Immature natural killer cell (primary cell): ENCODE results near the gene DNAH2. TPM values are rescaled to one million over a fixed set of nuclear protein-coding genes. Genes with fewer than 3 reads are reported as not detected.

Experiments used
- DNase-seq, 3 donors: peaks; one replicate each; pipeline ENCODE4 v3.0.0; 2022; ENCODE audit warnings: mixed read lengths in 1 of 3
- H3K27ac Mint-ChIP-seq, 6 donors: one replicate each; pipeline ENCODE4 v1.8.0; 2020; ENCODE audit warnings: mixed read lengths in 6 of 6, mild to moderate bottlenecking in 5 of 6, inconsistent platforms in 4 of 6, moderate library complexity in 3 of 6
- H3K27me3 Mint-ChIP-seq, 3 donors: one replicate each; pipeline ENCODE4 v1.8.0; 2020 to 2021; ENCODE audit warnings: low read depth in 3 of 3, mild to moderate bottlenecking in 3 of 3, mixed read lengths in 3 of 3, moderate library complexity in 3 of 3, inconsistent platforms in 1 of 3
- H3K36me3 Mint-ChIP-seq, 3 donors: one replicate each; pipeline ENCODE4 v1.8.0; 2020; ENCODE audit warnings: mixed read lengths in 3 of 3, inconsistent platforms in 2 of 3, mild to moderate bottlenecking in 2 of 3
- H3K4me1 Mint-ChIP-seq, 2 donors: one replicate each; pipeline ENCODE4 v1.8.0; 2020; ENCODE audit warnings: inconsistent platforms in 2 of 2, mild to moderate bottlenecking in 2 of 2, mixed read lengths in 2 of 2, moderate library complexity in 1 of 2
- H3K4me3 Mint-ChIP-seq, 5 donors: one replicate each; pipeline ENCODE4 v1.8.0; 2020; ENCODE audit warnings: mild to moderate bottlenecking in 5 of 5, mixed read lengths in 5 of 5, inconsistent platforms in 3 of 5, moderate library complexity in 3 of 5
- H3K9me3 Mint-ChIP-seq, 6 donors: one replicate each; pipeline ENCODE4 v1.8.0; 2020; ENCODE audit warnings: mild to moderate bottlenecking in 6 of 6, mixed read lengths in 6 of 6, inconsistent platforms in 4 of 6, moderate library complexity in 3 of 6
- polyA plus RNA-seq, 3 donors: library from polyadenylated mRNA; unstranded; fragments of 300-500 nt; fragmentation: Illumina TruSeq; gene quantifications; one replicate each; pipeline ENCODE4 v1.2.3, GENCODE V29; 2021

DNAH2 gene
- polyA plus RNA-seq, 3 donors from 2014 or later, result 0.26 TPM; not detected in 2

GRCh38 chr17:7748076-7748775 is 30.7 kb downstream of the DNAH2 start:
- Mint-ChIP-seq H3K27me3 (peaks cover 0 to 2% (median 2%) of the 10 kb centered on the region in 3 donors), H3K9me3 (peaks cover 0 to 1% (median 0%) of the 10 kb centered on the region in 6 donors), H3K27ac (no peak overlapping the region), H3K36me3 (no peaks in the 10 kb centered on the region), H3K4me1 (no peaks in the 10 kb centered on the region), H3K4me3 (no peak overlapping the region)
- no peak for DNase-seq

DNA sequence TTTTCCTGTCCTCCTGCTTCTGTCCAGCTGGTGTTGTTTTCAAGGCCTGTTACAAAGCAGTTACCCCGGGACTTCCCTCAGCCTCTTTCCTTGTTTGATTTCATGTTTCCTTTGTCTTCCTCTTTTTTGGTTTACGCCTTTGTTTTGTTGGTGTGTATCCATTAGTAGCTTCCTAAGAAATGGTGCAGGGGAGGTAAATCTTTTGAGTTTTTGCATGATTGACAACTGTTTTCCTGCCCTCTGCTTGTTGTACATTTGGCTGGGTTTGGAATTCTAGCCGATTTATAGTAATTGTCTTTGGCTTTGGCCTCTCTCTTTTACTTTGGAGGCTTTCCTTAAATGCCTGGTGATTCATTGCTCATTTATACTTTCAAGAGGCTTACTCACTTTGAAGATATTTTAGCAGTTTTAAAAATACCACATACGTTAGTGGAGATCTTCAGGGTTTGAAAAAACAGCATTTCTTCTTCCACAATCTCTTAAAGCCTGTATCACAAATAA is 32.8 kb downstream of the DNAH2 start:
- peaks cover 0 to 11% (median 7%) of the 10 kb centered on the region in 3 donors for H3K27me3 Mint-ChIP-seq
- no peak overlapping the region for H3K27ac Mint-ChIP-seq
- no peak overlapping the region for H3K4me3 Mint-ChIP-seq
- H3K4me1 Mint-ChIP-seq, result no peaks in the 10 kb centered on the region
- H3K9me3 Mint-ChIP-seq, result no peaks in the 10 kb centered on the region
- no peak for DNase-seq
- no peaks in the 10 kb centered on the region for H3K36me3 Mint-ChIP-seq

- no peaks in the 10 kb centered on the region for H3K36me3 Mint-ChIP-seq
- H3K27ac Mint-ChIP-seq, result no peak overlapping the region
- peaks cover 0 to 13% (median 7%) of the 10 kb centered on the region in 3 donors for H3K27me3 Mint-ChIP-seq
- no peak overlapping the region for H3K4me3 Mint-ChIP-seq
- H3K4me1 Mint-ChIP-seq, result no peaks in the 10 kb centered on the region
- DNase-seq, result no peak
- H3K9me3 Mint-ChIP-seq, result no peaks in the 10 kb centered on the region
Measured at GRCh38 chr17:7754656-7755055, 37.1 kb downstream of the DNAH2 start.

DNA sequence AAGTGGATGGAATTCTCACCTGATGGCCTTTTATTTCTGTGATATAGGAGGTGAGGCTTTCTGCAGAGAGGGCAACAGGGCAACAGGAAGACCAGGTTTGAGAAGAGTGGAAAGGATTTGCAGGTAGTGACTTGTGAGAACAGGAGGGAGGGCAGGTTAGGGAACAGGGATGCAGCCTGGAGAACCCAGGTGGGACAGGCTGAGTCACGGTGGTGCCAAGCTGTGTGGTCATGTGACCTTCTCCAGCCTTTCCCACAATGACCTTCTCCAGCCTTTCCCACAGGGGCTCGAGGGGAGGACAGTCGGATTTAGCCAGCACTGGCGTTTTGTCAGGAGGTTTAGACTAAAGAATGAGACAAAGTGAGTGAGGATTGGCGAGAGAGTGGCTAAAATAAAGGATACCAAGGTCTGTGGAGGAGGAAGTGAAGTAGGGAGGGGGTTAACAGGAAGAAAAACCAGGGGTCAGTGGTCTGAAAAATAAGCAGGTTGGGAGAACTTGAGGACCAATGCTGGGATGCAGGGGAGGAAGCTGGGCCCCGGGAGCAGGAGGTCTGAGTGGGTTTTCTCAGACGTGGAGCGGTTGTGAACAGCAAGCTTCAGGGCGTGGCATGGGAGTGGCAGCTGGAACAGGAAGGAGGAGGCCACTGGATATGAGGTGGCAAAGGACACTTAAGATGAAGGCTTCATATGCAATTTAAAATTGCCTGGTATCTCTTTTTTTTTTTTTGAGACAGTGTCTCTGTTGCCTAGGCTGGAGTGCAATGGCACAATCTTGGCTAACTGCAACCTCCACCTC is 37.7 kb downstream of the DNAH2 start:
- Mint-ChIP-seq H3K27ac (no peak overlapping the region), H3K36me3 (no peaks in the 10 kb centered on the region), H3K9me3 (no peaks in the 10 kb centered on the region), H3K4me3 (no peak overlapping the region), H3K4me1 (no peaks in the 10 kb centered on the region), H3K27me3 (peaks cover 0 to 13% (median 7%) of the 10 kb centered on the region in 3 donors)
- no peak for DNase-seq

- Mint-ChIP-seq H3K27me3 (peaks cover 0 to 13% (median 7%) of the 10 kb centered on the region in 3 donors), H3K9me3 (no peaks in the 10 kb centered on the region), H3K4me1 (no peaks in the 10 kb centered on the region), H3K36me3 (no peaks in the 10 kb centered on the region), H3K27ac (no peak overlapping the region), H3K4me3 (no peak overlapping the region)
- DNase-seq, result no peak
Measured at GRCh38 chr17:7756968-7757367, 39.4 kb downstream of the DNAH2 start.

GRCh38 chr17:7763919-7764318 is 46.4 kb downstream of the DNAH2 start:
- H3K36me3 Mint-ChIP-seq, result no peaks in the 10 kb centered on the region
- H3K9me3 Mint-ChIP-seq, result no peaks in the 10 kb centered on the region
- peaks cover 2 to 7% (median 5%) of the 10 kb centered on the region in 3 donors for H3K27me3 Mint-ChIP-seq
- H3K4me1 Mint-ChIP-seq, result no peaks in the 10 kb centered on the region
- no peak overlapping the region for H3K27ac Mint-ChIP-seq
- DNase-seq, result no peak
- H3K4me3 Mint-ChIP-seq, result no peak overlapping the region

GRCh38 chr17:7767004-7767403 is 49.5 kb downstream of the DNAH2 start:
- Mint-ChIP-seq H3K9me3 (no peaks in the 10 kb centered on the region), H3K27ac (no peak overlapping the region), H3K4me3 (no peak overlapping the region), H3K36me3 (no peaks in the 10 kb centered on the region), H3K4me1 (no peaks in the 10 kb centered on the region), H3K27me3 (peaks cover 5 to 13% (median 12%) of the 10 kb centered on the region in 3 donors)
- no peak for DNase-seq

DNA sequence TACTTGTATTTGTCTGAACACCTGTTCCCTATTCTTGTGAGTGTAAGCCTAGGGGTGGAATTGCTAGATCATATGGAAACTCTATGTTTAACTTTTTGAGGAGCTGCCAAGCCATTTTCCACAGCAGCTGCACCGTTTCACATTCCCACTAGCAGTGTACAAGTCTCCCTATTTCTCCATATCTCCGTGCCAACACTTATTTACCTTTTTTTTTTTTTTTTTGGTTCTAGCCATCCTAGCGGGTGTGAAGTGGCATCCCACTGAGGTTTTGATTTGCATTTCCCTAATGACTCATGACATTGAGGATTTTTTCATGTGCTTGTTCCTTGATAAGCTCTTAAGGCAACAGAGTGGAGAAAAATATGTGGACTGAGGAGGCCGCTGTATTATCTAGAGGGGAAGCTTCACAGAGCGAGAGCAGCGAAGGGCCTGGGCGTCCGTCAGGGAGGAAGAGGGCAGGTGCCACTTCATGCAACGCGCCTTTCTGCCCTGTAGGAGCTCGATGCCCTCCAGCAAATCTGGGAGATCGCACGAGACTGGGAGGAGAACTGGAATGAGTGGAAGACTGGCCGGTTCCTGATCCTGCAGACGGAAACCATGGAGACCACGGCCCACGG is 50.0 kb downstream of the DNAH2 start:
- H3K4me1 Mint-ChIP-seq, result no peaks in the 10 kb centered on the region
- no peaks in the 10 kb centered on the region for H3K36me3 Mint-ChIP-seq
- H3K4me3 Mint-ChIP-seq, result no peak overlapping the region
- H3K9me3 Mint-ChIP-seq, result no peaks in the 10 kb centered on the region
- no peak overlapping the region for H3K27ac Mint-ChIP-seq
- DNase-seq, result no peak
- H3K27me3 Mint-ChIP-seq, result peaks cover 7 to 16% (median 12%) of the 10 kb centered on the region in 3 donors

- no peak overlapping the region for H3K4me3 Mint-ChIP-seq
- H3K27me3 Mint-ChIP-seq, result peaks cover 5 to 14% (median 13%) of the 10 kb centered on the region in 3 donors
- no peak for DNase-seq
- no peaks in the 10 kb centered on the region for H3K36me3 Mint-ChIP-seq
- no peaks in the 10 kb centered on the region for H3K9me3 Mint-ChIP-seq
- no peaks in the 10 kb centered on the region for H3K4me1 Mint-ChIP-seq
- no peak overlapping the region for H3K27ac Mint-ChIP-seq
Measured at GRCh38 chr17:7769854-7770253, 52.3 kb downstream of the DNAH2 start.

DNA sequence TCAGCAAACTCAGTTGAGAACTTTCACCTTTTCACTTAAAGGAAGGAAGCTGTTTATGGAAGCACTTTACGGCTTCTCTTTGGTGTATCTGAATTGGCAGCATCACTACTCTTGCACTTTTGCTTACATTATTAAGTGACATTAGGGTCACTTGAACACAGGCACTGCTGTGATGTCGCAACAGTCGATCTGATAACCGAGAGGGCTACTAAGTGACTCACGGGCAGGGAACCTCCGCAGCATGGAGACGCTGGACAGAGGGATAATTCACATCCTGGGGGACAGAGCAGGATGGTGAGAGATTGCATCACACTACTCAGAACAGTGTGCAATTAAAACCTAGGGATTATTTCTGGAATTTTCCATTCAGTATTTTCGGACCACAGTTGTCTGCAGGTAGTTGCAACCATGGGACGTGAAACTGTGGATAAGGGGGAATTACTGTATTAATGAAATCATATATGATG is 56.5 kb downstream of the DNAH2 start:
- H3K27ac Mint-ChIP-seq, result no peak overlapping the region
- no peaks in the 10 kb centered on the region for H3K9me3 Mint-ChIP-seq
- H3K4me1 Mint-ChIP-seq, result no peaks in the 10 kb centered on the region
- no peak for DNase-seq
- H3K36me3 Mint-ChIP-seq, result no peaks in the 10 kb centered on the region
- H3K27me3 Mint-ChIP-seq, result peaks cover 5 to 17% (median 14%) of the 10 kb centered on the region in 3 donors
- H3K4me3 Mint-ChIP-seq, result no peak overlapping the region

DNA sequence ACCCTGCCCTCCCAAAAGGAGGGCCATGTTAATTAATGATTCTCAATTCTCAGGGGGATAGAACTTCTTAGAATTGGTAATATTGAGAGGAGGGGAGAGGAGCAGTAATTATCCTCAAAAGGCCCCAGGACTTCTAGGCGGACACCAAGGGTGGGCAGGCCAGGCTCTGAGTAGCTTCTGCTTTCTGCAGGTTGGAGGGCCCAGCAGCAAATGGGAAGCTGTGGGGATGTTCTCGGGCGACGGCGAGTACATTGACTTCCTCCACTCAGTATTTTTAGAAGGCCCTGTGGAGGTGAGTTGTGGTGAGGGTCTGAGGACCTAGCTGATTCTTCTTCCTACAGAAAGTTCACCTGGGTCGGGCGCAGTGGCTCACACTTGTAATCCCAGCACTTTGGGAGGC is 57.5 kb downstream of the DNAH2 start:
- Mint-ChIP-seq H3K4me3 (no peak overlapping the region), H3K27me3 (peaks cover 2 to 17% (median 14%) of the 10 kb centered on the region in 3 donors), H3K27ac (no peak overlapping the region), H3K36me3 (no peaks in the 10 kb centered on the region), H3K4me1 (no peaks in the 10 kb centered on the region), H3K9me3 (no peaks in the 10 kb centered on the region)
- DNase-seq, result no peak

GRCh38 chr17:7777017-7777416 is 59.5 kb downstream of the DNAH2 start:
- peaks cover 2 to 12% (median 8%) of the 10 kb centered on the region in 3 donors for H3K27me3 Mint-ChIP-seq
- no peak for DNase-seq
- no peaks in the 10 kb centered on the region for H3K4me1 Mint-ChIP-seq
- no peak overlapping the region for H3K27ac Mint-ChIP-seq
- no peaks in the 10 kb centered on the region for H3K9me3 Mint-ChIP-seq
- H3K36me3 Mint-ChIP-seq, result no peaks in the 10 kb centered on the region
- H3K4me3 Mint-ChIP-seq, result no peak overlapping the region

DNA sequence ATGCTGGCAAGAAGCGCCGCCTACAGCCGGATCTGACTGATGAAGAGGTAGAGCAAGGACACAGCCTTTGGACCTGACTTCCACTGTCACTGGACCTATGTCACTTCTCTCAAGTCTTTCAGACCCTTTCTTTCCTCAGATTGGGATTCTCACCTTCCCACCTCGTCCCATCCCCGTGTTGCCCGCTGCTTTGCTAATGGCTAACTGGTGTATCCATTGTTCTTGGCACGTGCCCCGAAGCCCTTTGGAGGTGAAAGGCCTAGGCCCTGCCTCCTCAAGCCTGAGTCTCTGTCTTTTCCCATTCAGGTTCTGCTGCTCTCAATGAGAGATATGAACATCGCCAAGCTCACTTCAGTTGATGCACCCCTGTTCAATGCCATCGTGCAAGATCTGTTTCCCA is 63.2 kb downstream of the DNAH2 start:
- no peaks in the 10 kb centered on the region for H3K4me1 Mint-ChIP-seq
- no peak overlapping the region for H3K4me3 Mint-ChIP-seq
- H3K9me3 Mint-ChIP-seq, result no peaks in the 10 kb centered on the region
- no peaks in the 10 kb centered on the region for H3K36me3 Mint-ChIP-seq
- DNase-seq, result no peak
- H3K27ac Mint-ChIP-seq, result no peak overlapping the region
- peaks cover 0 to 4% (median 2%) of the 10 kb centered on the region in 3 donors for H3K27me3 Mint-ChIP-seq

GRCh38 chr17:7781429-7781828 is 63.9 kb downstream of the DNAH2 start:
- no peaks in the 10 kb centered on the region for H3K36me3 Mint-ChIP-seq
- no peaks in the 10 kb centered on the region for H3K9me3 Mint-ChIP-seq
- no peak overlapping the region for H3K27ac Mint-ChIP-seq
- no peak for DNase-seq
- peaks cover 0 to 7% (median 2%) of the 10 kb centered on the region in 3 donors for H3K27me3 Mint-ChIP-seq
- no peak overlapping the region for H3K4me3 Mint-ChIP-seq
- H3K4me1 Mint-ChIP-seq, result no peaks in the 10 kb centered on the region
